Activated CD4-positive, alpha-beta memory T cell treated with anti-CD3 and anti-CD28 coated beads for 36 hours (primary cell): ENCODE data around the gene ARL2. TPM values are rescaled to one million over a fixed set of nuclear protein-coding genes. Genes with fewer than 3 reads are reported as not detected.
"Not testable (repeated sequence)": the region's sequence is repeated elsewhere in the genome, so short reads cannot be mapped to it uniquely, and the experiment has no call there.

Source experiments
- CTCF ChIA-PET: fragments of 350-600 bp; sonication (Branson Sonifier 250); formaldehyde crosslinking; loops from one replicate; lab custom pipeline; 2021; ENCODE audit warnings: antibody characterized with exemption, inconsistent platforms; lab: Charles Lee
- POLR2A ChIA-PET: fragments of 350-600 bp; sonication (Branson Sonifier 250); formaldehyde crosslinking; loops from one replicate; lab custom pipeline; 2021; ENCODE audit warnings: antibody characterized with exemption; lab: Charles Lee
- DNase-seq: peaks from one replicate; pipeline ENCODE4 v3.0.0-alpha.2; 2020
- H3K27ac Mint-ChIP-seq: one replicate; pipeline ENCODE4 v1.8.0; 2021; ENCODE audit warnings: mixed read lengths
- H3K27me3 Mint-ChIP-seq: one replicate; pipeline ENCODE4 v1.8.0; 2021; ENCODE audit warnings: mixed read lengths
- H3K36me3 Mint-ChIP-seq: one replicate; pipeline ENCODE4 v1.8.0; 2021; ENCODE audit warnings: mixed read lengths
- H3K4me1 Mint-ChIP-seq: one replicate; pipeline ENCODE4 v1.8.0; 2021; ENCODE audit warnings: low read depth, mixed read lengths
- H3K4me3 Mint-ChIP-seq: one replicate; pipeline ENCODE4 v1.8.0; 2021; ENCODE audit warnings: mild to moderate bottlenecking, mixed read lengths
- H3K9me3 Mint-ChIP-seq: one replicate; pipeline ENCODE4 v1.8.0; 2021; ENCODE audit warnings: mixed read lengths
- intact Hi-C: fragments of 100-400 bp; cut with micrococcal nuclease; formaldehyde crosslinking; loops from one replicate; pipeline ENCODE4 v1.15.1; 2023
- total RNA-seq, 2 experiments: library from RNA; stranded (reverse); gene quantifications; one replicate each; pipeline ENCODE4 v1.2.3, GENCODE V29; 2021

Gene ARL2
- total RNA-seq, 2 experiments from 2014 or later, result 104 to 109 TPM

GRCh38 chr11:64990222-64990923, 23.6 kb upstream of the ARL2 start:
- CTCF ChIA-PET, result no interaction called here
- POLR2A ChIA-PET, result no interaction called here
- H3K4me3 Mint-ChIP-seq, result no peak overlapping the region
- H3K27me3 Mint-ChIP-seq, result no peaks in the 10 kb centered on the region
- no peaks in the 10 kb centered on the region for H3K9me3 Mint-ChIP-seq
- DNase-seq, result no peak
- intact Hi-C loops, result no loop called here
- H3K4me1 Mint-ChIP-seq, result peaks cover 13% of the 10 kb centered on the region
- H3K27ac Mint-ChIP-seq, result no peak overlapping the region
- H3K36me3 Mint-ChIP-seq, result no peaks in the 10 kb centered on the region

DNA sequence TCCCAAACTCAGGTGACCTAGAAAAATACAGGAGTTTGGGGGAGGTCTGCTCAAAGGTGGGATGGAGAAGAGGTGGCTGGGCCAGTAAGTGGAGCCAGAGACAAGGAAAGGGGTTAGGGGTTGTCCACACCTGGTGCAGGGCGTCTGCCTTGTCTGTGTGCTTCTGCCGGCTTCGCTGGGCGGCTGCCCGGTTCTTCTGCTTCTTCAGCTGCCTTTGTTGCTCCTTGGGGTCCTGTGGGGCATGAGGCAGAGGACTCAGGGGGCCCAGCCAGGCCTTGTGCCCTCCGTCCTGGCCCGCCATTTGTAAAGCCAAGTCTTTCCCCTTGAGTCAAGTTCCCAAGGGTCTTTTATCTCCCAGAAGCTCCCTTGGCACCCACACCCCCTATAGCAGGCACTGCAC, 19.6 kb upstream of the ARL2 start:
- no peaks in the 10 kb centered on the region for H3K9me3 Mint-ChIP-seq
- no peaks in the 10 kb centered on the region for H3K36me3 Mint-ChIP-seq
- POLR2A ChIA-PET, result no interaction called here
- intact Hi-C loops, result no loop called here
- CTCF ChIA-PET, result no interaction called here
- DNase-seq, result no peak
- H3K27ac Mint-ChIP-seq, result no peak overlapping the region
- peaks cover 20% of the 10 kb centered on the region for H3K4me1 Mint-ChIP-seq
- H3K4me3 Mint-ChIP-seq, result no peak overlapping the region
- H3K27me3 Mint-ChIP-seq, result no peaks in the 10 kb centered on the region

DNA sequence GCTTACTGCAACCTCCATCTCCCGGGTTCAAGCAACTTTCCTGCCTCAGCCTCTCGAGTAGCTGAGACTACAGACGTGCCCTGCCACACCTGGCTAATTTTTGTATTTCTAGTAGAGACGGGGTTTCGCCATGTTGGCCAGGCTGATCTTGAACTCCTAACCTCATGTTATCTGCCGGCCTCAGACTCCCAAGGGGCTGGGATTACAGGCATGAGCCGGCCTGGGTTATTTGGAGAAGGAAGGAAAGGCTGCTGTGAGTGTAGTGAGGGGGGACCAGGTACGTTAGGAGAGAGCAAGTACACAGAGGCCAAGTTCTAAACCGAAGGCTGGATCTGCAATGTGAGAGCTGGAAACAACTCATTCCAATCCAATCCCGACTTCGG, 17.6 kb upstream of the ARL2 start:
- intact Hi-C loops, result no loop called here

GRCh38 chr11:64996710-64997380, 17.1 kb upstream of the ARL2 start, which contains the start of gene BATF2:
Gene BATF2 (minus strand): TSS chr11:64996971. CDS start chr11:64996914, 57 bp downstream.
- CTCF ChIA-PET, result interaction anchor here (1.2 to 5.9 kb wide), 2 partner anchors 17 to 50 kb away, joined by 3 to 31 read pairs; partner anchors contain the start of gene ARL2
- Mint-ChIP-seq H3K27ac (no peak within 1 kb of the TSS), H3K27me3 (no peaks in the 10 kb centered on the region), H3K4me1 (peaks cover 13% of the 10 kb centered on the region), H3K9me3 (no peaks in the 10 kb centered on the region), H3K36me3 (no peaks in the 10 kb centered on the region), H3K4me3 (no peak within 1 kb of the TSS)
- DNase-seq, result peak; percentile 20
- intact Hi-C loops, result no loop called here
- POLR2A ChIA-PET, result no interaction called here

More for the DNA sequence above, 17.6 kb upstream of the ARL2 start:
- no peaks in the 10 kb centered on the region for H3K27me3 Mint-ChIP-seq
- no peaks in the 10 kb centered on the region for H3K36me3 Mint-ChIP-seq
- CTCF ChIA-PET, result interaction anchor here (1.2 to 5.9 kb wide), 2 partner anchors 17 to 50 kb away, joined by 3 to 31 read pairs; partner anchors contain the start of gene ARL2
- DNase-seq, result no peak
- H3K9me3 Mint-ChIP-seq, result no peaks in the 10 kb centered on the region
- H3K4me3 Mint-ChIP-seq, result no peak overlapping the region
- no peak overlapping the region for H3K27ac Mint-ChIP-seq
- H3K4me1 Mint-ChIP-seq, result peaks cover 13% of the 10 kb centered on the region
- POLR2A ChIA-PET, result no interaction called here

DNA sequence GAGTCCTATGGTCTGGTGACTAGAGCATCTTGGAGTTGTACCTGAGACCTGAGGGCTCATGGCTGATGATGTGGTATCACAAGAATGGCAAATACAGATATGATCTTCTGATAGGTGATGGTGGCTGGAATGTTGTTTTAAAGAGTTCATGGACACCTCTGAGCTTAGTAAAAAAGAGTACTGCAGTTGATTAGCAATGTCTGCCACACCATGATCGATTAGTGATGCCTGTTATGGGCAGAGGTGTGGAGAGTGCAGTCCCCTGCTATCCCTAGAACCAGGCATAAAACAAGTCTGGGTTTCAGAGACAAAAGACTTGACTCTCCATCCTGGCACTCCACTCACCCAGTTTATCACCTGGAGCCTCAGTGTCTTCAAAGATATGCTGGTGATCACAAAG, 15.8 kb upstream of the ARL2 start:
- DNase-seq, result peak; percentile 39
- Mint-ChIP-seq H3K27me3 (no peaks in the 10 kb centered on the region), H3K4me1 (peaks cover 13% of the 10 kb centered on the region), H3K27ac (peak overlapping the region; percentile 66), H3K4me3 (peak overlapping the region; percentile 8), H3K9me3 (no peaks in the 10 kb centered on the region), H3K36me3 (no peaks in the 10 kb centered on the region)
- ChIA-PET POLR2A (no interaction called here), CTCF (interaction anchor here (0.6 to 5.9 kb wide), 3 partner anchors 15 to 80 kb away, joined by 3 to 31 read pairs (median 4); partner anchors contain the start of genes ARL2 and MAJIN)
- intact Hi-C loops, result no loop called here

- CTCF ChIA-PET, result interaction anchor here (0.7 to 5.9 kb wide), 2 partner anchors 15 to 27 kb away, joined by 3 to 31 read pairs; partner anchors contain the start of genes ARL2 and MAJIN
- Mint-ChIP-seq H3K27ac (peak overlapping the region; percentile 66), H3K36me3 (no peaks in the 10 kb centered on the region), H3K27me3 (no peaks in the 10 kb centered on the region), H3K4me1 (peaks cover 13% of the 10 kb centered on the region), H3K4me3 (peak overlapping the region; percentile 8), H3K9me3 (no peaks in the 10 kb centered on the region)
- POLR2A ChIA-PET, result interaction anchor here (1.2 kb wide), 1 partner anchor 221 kb away, joined by 3 read pairs; the partner anchor contains the start of gene SF1
- DNase-seq, result peak; percentile 15
- intact Hi-C loops, result no loop called here
Measured at GRCh38 chr11:64998690-64999431, 15.1 kb upstream of the ARL2 start.

DNA sequence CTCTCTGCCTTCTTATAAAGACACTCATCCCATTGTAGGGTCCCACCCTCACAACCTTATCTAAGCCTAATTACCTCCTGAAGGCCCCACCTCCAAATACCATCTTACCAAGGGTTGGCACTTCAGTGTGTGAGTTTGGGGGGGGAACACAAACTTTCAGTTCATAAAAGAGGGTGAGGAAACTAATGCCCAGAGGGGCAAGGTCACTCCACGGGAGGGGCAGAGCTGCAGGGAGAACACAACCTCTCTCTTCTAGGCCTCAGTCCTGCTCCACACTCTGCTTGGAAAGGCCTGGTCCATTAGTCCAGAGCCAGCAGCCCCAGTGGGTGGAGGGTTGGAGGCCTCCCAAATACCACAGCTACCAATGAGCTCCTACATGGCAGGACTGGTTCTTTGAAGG, 14.5 kb upstream of the ARL2 start:
- Mint-ChIP-seq H3K4me1 (peaks cover 13% of the 10 kb centered on the region), H3K27ac (no peak overlapping the region), H3K36me3 (no peaks in the 10 kb centered on the region), H3K27me3 (no peaks in the 10 kb centered on the region), H3K4me3 (no peak overlapping the region), H3K9me3 (no peaks in the 10 kb centered on the region)
- DNase-seq, result no peak
- intact Hi-C loops, result no loop called here
- ChIA-PET CTCF (interaction anchor here (5.9 kb wide), 1 partner anchor 14 kb away, joined by 31 read pairs; the partner anchor contains the start of gene ARL2), POLR2A (interaction anchor here (0.6 to 1.2 kb wide), 2 partner anchors 220 to 221 kb away, joined by 3 read pairs; partner anchors contain the start of gene SF1)

- CTCF ChIA-PET, result interaction anchor here (1.4 to 1.5 kb wide), 2 partner anchors 10 to 12 kb away, joined by 3 to 6 read pairs; partner anchors contain the start of gene ARL2
- no peak overlapping the region for H3K4me3 Mint-ChIP-seq
- H3K4me1 Mint-ChIP-seq, result peaks cover 11% of the 10 kb centered on the region
- no peak for DNase-seq
- no peaks in the 10 kb centered on the region for H3K9me3 Mint-ChIP-seq
- H3K27ac Mint-ChIP-seq, result no peak overlapping the region
- H3K27me3 Mint-ChIP-seq, result no peaks in the 10 kb centered on the region
- no peaks in the 10 kb centered on the region for H3K36me3 Mint-ChIP-seq
- POLR2A ChIA-PET, result no interaction called here
- intact Hi-C loops, result no loop called here
Measured at GRCh38 chr11:65002706-65003105, 11.3 kb upstream of the ARL2 start.

GRCh38 chr11:65003282-65003681, 10.7 kb upstream of the ARL2 start:
- no peaks in the 10 kb centered on the region for H3K36me3 Mint-ChIP-seq
- DNase-seq, result no peak
- no peaks in the 10 kb centered on the region for H3K27me3 Mint-ChIP-seq
- intact Hi-C loops, result no loop called here
- H3K27ac Mint-ChIP-seq, result no peak overlapping the region
- POLR2A ChIA-PET, result no interaction called here
- H3K9me3 Mint-ChIP-seq, result no peaks in the 10 kb centered on the region
- H3K4me1 Mint-ChIP-seq, result peaks cover 8% of the 10 kb centered on the region
- CTCF ChIA-PET, result interaction anchor here (1.4 to 1.5 kb wide), 2 partner anchors 10 to 11 kb away, joined by 3 to 6 read pairs; partner anchors contain the start of gene ARL2
- no peak overlapping the region for H3K4me3 Mint-ChIP-seq

- CTCF ChIA-PET, result interaction anchor here (1.4 kb wide), 1 partner anchor 9 kb away, joined by 3 read pairs; no protein-coding TSS in a partner anchor
- H3K36me3 Mint-ChIP-seq, H3K27me3 Mint-ChIP-seq, H3K4me3 Mint-ChIP-seq, intact Hi-C loops, H3K27ac Mint-ChIP-seq, DNase-seq, POLR2A ChIA-PET, H3K9me3 Mint-ChIP-seq, H3K4me1 Mint-ChIP-seq: not testable (repeated sequence)
Measured at GRCh38 chr11:65003968-65004367, 10.0 kb upstream of the ARL2 start.

- Mint-ChIP-seq H3K4me3 (no peak overlapping the region), H3K27me3 (no peaks in the 10 kb centered on the region), H3K27ac (no peak overlapping the region), H3K9me3 (no peaks in the 10 kb centered on the region), H3K4me1 (peaks cover 1% of the 10 kb centered on the region), H3K36me3 (no peaks in the 10 kb centered on the region)
- ChIA-PET POLR2A (interaction anchor here (0.7 kb wide), 1 partner anchor 41 kb away, joined by 3 read pairs; no protein-coding TSS in a partner anchor), CTCF (no interaction called here)
- intact Hi-C loops, result no loop called here
- DNase-seq, result no peak
Measured at GRCh38 chr11:65008016-65008415, 5.9 kb upstream of the ARL2 start.
